ENCODE data around the gene ERP27. TPM values are rescaled to one million over a fixed set of nuclear protein-coding genes. Genes with fewer than 3 reads are reported as not detected.

The ERP27 gene
- polyA plus RNA-seq, 2 of the 4 experiments (the other 2 are of a cell fraction) = 0.09 to 0.28 TPM

DNA sequence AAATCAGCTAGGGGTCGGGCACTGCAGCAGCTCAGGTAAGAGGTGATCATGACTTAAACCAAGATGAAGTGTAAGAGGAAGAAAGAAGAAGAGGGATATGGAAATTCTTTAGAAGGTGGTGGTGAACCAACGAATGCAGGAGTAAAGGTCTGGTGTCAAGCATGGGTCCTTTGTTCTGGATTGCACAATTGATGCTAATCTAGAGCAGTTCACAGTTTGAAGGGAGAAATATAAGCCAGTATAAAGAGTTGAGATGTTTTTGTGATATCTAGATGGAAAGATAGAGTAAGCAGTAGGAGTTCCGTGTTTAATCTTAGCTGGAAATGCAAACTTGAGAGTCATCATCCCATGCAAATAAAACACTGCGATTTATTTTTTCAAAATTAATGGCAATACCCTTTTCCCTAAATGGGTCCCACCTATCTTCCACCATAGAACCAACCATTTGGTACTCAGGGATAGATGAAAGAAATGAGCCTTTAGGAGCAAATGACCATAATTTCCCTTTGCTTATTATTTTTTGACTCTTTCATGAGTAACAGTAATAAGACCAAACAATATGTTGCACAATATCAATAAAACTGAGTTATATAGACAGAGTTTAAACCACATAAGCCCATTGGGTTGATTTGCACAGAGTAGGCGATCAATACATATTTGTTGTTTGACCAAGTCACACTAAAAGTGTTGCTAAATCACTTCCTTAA is 37.7 kb downstream of the ERP27 start (continued):
- TF ChIP-seq, protein P1, sequence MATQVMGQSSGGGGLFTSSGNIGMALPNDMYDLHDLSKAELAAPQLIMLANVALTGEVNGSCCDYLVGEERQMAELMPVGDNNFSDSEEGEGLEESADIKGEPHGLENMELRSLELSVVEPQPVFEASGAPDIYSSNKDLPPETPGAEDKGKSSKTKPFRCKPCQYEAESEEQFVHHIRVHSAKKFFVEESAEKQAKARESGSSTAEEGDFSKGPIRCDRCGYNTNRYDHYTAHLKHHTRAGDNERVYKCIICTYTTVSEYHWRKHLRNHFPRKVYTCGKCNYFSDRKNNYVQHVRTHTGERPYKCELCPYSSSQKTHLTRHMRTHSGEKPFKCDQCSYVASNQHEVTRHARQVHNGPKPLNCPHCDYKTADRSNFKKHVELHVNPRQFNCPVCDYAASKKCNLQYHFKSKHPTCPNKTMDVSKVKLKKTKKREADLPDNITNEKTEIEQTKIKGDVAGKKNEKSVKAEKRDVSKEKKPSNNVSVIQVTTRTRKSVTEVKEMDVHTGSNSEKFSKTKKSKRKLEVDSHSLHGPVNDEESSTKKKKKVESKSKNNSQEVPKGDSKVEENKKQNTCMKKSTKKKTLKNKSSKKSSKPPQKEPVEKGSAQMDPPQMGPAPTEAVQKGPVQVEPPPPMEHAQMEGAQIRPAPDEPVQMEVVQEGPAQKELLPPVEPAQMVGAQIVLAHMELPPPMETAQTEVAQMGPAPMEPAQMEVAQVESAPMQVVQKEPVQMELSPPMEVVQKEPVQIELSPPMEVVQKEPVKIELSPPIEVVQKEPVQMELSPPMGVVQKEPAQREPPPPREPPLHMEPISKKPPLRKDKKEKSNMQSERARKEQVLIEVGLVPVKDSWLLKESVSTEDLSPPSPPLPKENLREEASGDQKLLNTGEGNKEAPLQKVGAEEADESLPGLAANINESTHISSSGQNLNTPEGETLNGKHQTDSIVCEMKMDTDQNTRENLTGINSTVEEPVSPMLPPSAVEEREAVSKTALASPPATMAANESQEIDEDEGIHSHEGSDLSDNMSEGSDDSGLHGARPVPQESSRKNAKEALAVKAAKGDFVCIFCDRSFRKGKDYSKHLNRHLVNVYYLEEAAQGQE (IDR thresholded peaks at IDR 0.05) = no peak
- TF ChIP-seq HOXB13 (CRISPR knock-in tag; IDR thresholded peaks at IDR 0.05; ENCODE audit: low read depth) = no peak
- TF ChIP-seq JUNB (IDR thresholded peaks at IDR 0.05) = no peak
- TF ChIP-seq, protein P2, sequence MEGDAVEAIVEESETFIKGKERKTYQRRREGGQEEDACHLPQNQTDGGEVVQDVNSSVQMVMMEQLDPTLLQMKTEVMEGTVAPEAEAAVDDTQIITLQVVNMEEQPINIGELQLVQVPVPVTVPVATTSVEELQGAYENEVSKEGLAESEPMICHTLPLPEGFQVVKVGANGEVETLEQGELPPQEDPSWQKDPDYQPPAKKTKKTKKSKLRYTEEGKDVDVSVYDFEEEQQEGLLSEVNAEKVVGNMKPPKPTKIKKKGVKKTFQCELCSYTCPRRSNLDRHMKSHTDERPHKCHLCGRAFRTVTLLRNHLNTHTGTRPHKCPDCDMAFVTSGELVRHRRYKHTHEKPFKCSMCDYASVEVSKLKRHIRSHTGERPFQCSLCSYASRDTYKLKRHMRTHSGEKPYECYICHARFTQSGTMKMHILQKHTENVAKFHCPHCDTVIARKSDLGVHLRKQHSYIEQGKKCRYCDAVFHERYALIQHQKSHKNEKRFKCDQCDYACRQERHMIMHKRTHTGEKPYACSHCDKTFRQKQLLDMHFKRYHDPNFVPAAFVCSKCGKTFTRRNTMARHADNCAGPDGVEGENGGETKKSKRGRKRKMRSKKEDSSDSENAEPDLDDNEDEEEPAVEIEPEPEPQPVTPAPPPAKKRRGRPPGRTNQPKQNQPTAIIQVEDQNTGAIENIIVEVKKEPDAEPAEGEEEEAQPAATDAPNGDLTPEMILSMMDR (IDR thresholded peaks at IDR 0.05) = no peak

DNA sequence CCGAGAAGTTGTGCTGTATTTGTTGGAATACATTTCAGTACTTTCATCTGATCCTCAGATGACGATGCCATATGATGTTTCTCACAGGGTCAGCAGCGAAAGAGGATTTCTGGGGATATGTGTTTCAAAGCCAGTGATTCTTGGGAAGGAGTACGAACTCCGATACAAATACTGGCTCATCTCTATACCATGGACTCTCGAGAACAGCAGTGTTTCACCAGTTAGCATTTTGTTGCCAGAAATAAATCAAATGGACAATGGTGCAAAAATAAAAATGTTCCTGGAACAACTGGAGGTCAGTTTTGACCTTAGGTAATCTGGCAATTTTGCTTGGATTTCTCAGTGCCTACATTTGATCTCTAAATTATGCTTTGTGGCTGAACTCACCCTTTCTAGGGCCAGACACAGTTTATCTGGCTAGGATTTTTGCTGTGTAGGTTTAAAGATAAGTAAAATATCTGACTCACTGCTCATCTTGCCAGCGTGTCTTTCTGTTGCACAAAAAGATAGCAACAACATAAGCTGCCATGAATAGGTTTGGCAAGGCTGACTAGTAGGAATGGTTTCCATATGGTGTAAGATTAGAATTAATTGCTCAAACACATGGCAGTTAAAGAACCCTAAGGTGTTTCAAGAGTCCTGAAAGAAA is 41.7 kb downstream of the ERP27 start:
- H3K27ac ChIP-seq = no peak overlapping the region
- DNase-seq (ENCODE audit: low read depth in 1 of 2, low spot score in 1 of 2) (no peak), FAIRE-seq (no peak), ATAC-seq (no peak)
- CTCF ChIA-PET = no interaction called here
- POLR2A ChIA-PET = no interaction called here
- no peaks in the 10 kb centered on the region for H3K4me1 ChIP-seq
- no peak overlapping the region for H3K4me3 ChIP-seq
- H3K4me2 ChIP-seq = no peak overlapping the region
- WGBS (ENCODE audit: missing lambda C conversion rate) = 77% methylated on average over 7 of the region's 7 CpGs
- H3K9me3 ChIP-seq = no peaks in the 10 kb centered on the region
- TF ChIP-seq ZSCAN20 (CRISPR knock-in tag; IDR thresholded peaks at IDR 0.05) = no peak
- TF ChIP-seq ZNF302 (CRISPR knock-in tag; IDR thresholded peaks at IDR 0.05) = no peak

DNA sequence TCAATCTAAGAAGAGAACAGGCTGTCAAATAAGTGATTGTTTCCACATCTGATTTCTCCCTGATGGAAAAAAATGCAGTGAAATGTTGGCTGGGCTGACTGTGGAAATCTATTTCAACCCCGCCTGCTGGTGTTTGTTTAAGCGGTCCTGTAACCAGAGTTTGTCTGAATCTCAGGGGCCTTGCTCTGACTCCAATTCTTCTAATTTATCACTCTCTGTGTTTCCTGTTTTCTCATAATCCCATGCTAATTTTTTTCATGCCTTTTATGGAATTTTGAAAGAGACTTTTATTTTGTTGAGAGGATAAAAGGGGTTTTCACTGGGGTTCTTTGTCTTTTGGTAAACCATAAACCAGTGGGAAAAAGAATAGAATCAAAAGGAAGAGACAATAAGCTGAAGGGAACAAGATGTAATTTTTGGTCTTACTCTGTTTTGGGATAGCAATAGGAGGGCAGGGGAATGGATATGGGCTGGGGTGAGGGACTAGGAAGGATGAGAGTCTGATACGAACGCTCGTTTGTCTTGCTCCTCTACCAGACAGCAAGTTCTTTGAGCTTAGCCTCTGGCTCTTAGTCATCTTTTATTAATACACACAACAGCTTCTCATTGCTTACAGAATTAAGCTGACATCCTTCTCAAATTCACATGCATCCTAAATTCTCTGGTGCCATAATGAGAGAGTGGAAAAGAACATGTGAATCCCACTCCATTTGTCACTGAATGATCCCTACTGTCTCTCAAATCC is 44.7 kb downstream of the ERP27 start:
- Histone ChIP-seq H3K4me2 (no peak overlapping the region), H3K9me3 (no peaks in the 10 kb centered on the region), H3K4me1 (no peaks in the 10 kb centered on the region), H3K27ac (no peak overlapping the region), H3K4me3 (no peak overlapping the region)
- FAIRE-seq (no peak), ATAC-seq (no peak), DNase-seq (ENCODE audit: low read depth in 1 of 2, low spot score in 1 of 2) (no peak)
- POLR2A ChIA-PET = no interaction called here
- CTCF ChIA-PET = interaction anchor here (1.1 to 1.5 kb wide), 3 partner anchors 9 to 86 kb away, joined by 3 to 6 read pairs (median 3); no protein-coding TSS in a partner anchor
- WGBS (ENCODE audit: missing lambda C conversion rate) = 67% methylated on average over 5 of the region's 5 CpGs
- TF ChIP-seq, protein P2 (IDR thresholded peaks at IDR 0.05) = no peak
- no peak for TF ChIP-seq FOSB (CRISPR knock-in tag; IDR thresholded peaks at IDR 0.05)
- no peak for TF ChIP-seq RAD21 (conservative IDR thresholded peaks at IDR 0.05 in 1 of 2, IDR thresholded peaks at IDR 0.05 in 1 of 2)
- TF ChIP-seq, protein P3, sequence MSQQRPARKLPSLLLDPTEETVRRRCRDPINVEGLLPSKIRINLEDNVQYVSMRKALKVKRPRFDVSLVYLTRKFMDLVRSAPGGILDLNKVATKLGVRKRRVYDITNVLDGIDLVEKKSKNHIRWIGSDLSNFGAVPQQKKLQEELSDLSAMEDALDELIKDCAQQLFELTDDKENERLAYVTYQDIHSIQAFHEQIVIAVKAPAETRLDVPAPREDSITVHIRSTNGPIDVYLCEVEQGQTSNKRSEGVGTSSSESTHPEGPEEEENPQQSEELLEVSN (IDR thresholded peaks at IDR 0.05; ENCODE audit: borderline replicate concordance, low read depth) = no peak
- TF ChIP-seq ESRRA (IDR thresholded peaks at IDR 0.05; ENCODE audit: borderline replicate concordance, low read length) = no peak
- no peak for TF ChIP-seq HEYL (CRISPR knock-in tag; IDR thresholded peaks at IDR 0.05)
- TF ChIP-seq, protein P4, sequence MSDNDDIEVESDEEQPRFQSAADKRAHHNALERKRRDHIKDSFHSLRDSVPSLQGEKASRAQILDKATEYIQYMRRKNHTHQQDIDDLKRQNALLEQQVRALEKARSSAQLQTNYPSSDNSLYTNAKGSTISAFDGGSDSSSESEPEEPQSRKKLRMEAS (IDR thresholded peaks at IDR 0.05) = no peak
- TF ChIP-seq BHLHE40 (IDR thresholded peaks at IDR 0.05; ENCODE audit: low read depth, low read length) = no peak
- TF ChIP-seq SREBF2 (IDR thresholded peaks at IDR 0.05) = no peak
- no peak for TF ChIP-seq POLR2AphosphoS2 (conservative IDR thresholded peaks at IDR 0.05; ENCODE audit: low read length)
- TF ChIP-seq TP53 (CRISPR knock-in tag; IDR thresholded peaks at IDR 0.05) = no peak
- no peak for TF ChIP-seq JUNB (IDR thresholded peaks at IDR 0.05)
- TF ChIP-seq POLR2A (IDR thresholded peaks at IDR 0.05; ENCODE audit: low read length) = no peak
- TF ChIP-seq CBX8 (IDR thresholded peaks at IDR 0.05) = no peak
- TF ChIP-seq RNF2 (IDR thresholded peaks at IDR 0.05; ENCODE audit: borderline replicate concordance, low read depth) = no peak
- TF ChIP-seq, protein P5, sequence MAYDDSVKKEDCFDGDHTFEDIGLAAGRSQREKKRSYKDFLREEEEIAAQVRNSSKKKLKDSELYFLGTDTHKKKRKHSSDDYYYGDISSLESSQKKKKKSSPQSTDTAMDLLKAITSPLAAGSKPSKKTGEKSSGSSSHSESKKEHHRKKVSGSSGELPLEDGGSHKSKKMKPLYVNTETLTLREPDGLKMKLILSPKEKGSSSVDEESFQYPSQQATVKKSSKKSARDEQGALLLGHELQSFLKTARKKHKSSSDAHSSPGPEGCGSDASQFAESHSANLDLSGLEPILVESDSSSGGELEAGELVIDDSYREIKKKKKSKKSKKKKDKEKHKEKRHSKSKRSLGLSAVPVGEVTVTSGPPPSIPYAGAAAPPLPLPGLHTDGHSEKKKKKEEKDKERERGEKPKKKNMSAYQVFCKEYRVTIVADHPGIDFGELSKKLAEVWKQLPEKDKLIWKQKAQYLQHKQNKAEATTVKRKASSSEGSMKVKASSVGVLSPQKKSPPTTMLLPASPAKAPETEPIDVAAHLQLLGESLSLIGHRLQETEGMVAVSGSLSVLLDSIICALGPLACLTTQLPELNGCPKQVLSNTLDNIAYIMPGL (CRISPR knock-in tag; IDR thresholded peaks at IDR 0.05; ENCODE audit: borderline replicate concordance) = no peak

Measured in A549 (cell line).